HG02798 (cell line): Measurements from ENCODE around the gene SMAGP.
"Not testable (repeated sequence)": the region's sequence is repeated elsewhere in the genome, so short reads cannot be mapped to it uniquely, and the experiment has no call there.

Experiments
- ATAC-seq: cut with Tn5 transposase; IDR thresholded peaks from one replicate; pipeline ENCODE4 v1.9.1; 2021; ENCODE audit warnings: mild to moderate bottlenecking; ENCODE audit not compliant: unreplicated experiment, poor library complexity

SMAGP gene

GRCh38 chr12:51270067-51270950, at the start of gene SMAGP:
SMAGP (minus strand) TSS chr12:51270415; CDS start chr12:51269278, 1,137 bp downstream.
- ATAC-seq, result peak; percentile 71

- ATAC-seq, result no peak
These were observed 48.8 kb upstream of the SMAGP start for GRCh38 chr12:51318846-51319599.

- ATAC-seq, result not testable (repeated sequence)
These were observed 48.0 kb upstream of the SMAGP start for GRCh38 chr12:51318057-51318806.

GRCh38 chr12:51311389-51311788, 41.2 kb upstream of the SMAGP start:
- ATAC-seq, result no peak

GRCh38 chr12:51307655-51308593, 37.7 kb upstream of the SMAGP start:
- ATAC-seq, result no peak

GRCh38 chr12:51306507-51306906, 36.3 kb upstream of the SMAGP start:
- ATAC-seq, result no peak

GRCh38 chr12:51300768-51301167, 30.6 kb upstream of the SMAGP start:
- not testable (repeated sequence) for ATAC-seq

- no peak for ATAC-seq
These were observed 25.4 kb upstream of the SMAGP start for GRCh38 chr12:51295651-51296050.

GRCh38 chr12:51294097-51294496, 23.9 kb upstream of the SMAGP start:
- not testable (repeated sequence) for ATAC-seq

- no peak for ATAC-seq
These were observed 23.5 kb upstream of the SMAGP start for GRCh38 chr12:51293696-51294095.

GRCh38 chr12:51291603-51292513, 21.6 kb upstream of the SMAGP start:
- not testable (repeated sequence) for ATAC-seq

- no peak for ATAC-seq
These were observed 15.6 kb upstream of the SMAGP start for GRCh38 chr12:51285843-51286242.

- ATAC-seq, result no peak
These were observed 11.1 kb upstream of the SMAGP start for GRCh38 chr12:51281202-51281924.

- no peak for ATAC-seq
These were observed 4.9 kb upstream of the SMAGP start for GRCh38 chr12:51275088-51275487.

- not testable (repeated sequence) for ATAC-seq
These were observed 2.6 kb upstream of the SMAGP start for GRCh38 chr12:51272810-51273209.

GRCh38 chr12:51270951-51271518, 820 bp upstream of the SMAGP start:
- no peak for ATAC-seq
